Fibroblast of skin of right quadriceps (primary cell): Measurements from ENCODE around the gene BLOC1S4.
"Not testable (repeated sequence)": the region's sequence is repeated elsewhere in the genome, so short reads cannot be mapped to it uniquely, and the experiment has no call there.

Source experiments
- DNase-seq: peaks from one replicate; pipeline ENCODE4 v3.0.0-alpha.2; 2013

Gene BLOC1S4

GRCh38 chr4:6746721-6747293, 30.8 kb downstream of the BLOC1S4 start:
- no peak for DNase-seq

- DNase-seq = no peak
Measured at GRCh38 chr4:6747294-6748051, 31.5 kb downstream of the BLOC1S4 start.

- DNase-seq = no peak
Measured at GRCh38 chr4:6748286-6748685, 32.3 kb downstream of the BLOC1S4 start.

- DNase-seq = no peak
Measured at GRCh38 chr4:6749340-6750171, 33.6 kb downstream of the BLOC1S4 start.

- no peak for DNase-seq
Measured at GRCh38 chr4:6750286-6751221, 34.6 kb downstream of the BLOC1S4 start.

GRCh38 chr4:6751611-6752485, 35.9 kb downstream of the BLOC1S4 start:
- no peak for DNase-seq

- DNase-seq = no peak
Measured at GRCh38 chr4:6752486-6752829, 36.5 kb downstream of the BLOC1S4 start.

- DNase-seq = no peak
Measured at GRCh38 chr4:6753103-6753560, 37.2 kb downstream of the BLOC1S4 start.

GRCh38 chr4:6753891-6754290, 37.9 kb downstream of the BLOC1S4 start:
- no peak for DNase-seq

- DNase-seq = no peak
Measured at GRCh38 chr4:6754481-6755087, 38.6 kb downstream of the BLOC1S4 start.

GRCh38 chr4:6755088-6755753, 39.2 kb downstream of the BLOC1S4 start:
- no peak for DNase-seq

- DNase-seq = not testable (repeated sequence)
Measured at GRCh38 chr4:6756345-6756744, 40.4 kb downstream of the BLOC1S4 start.

- DNase-seq = no peak
Measured at GRCh38 chr4:6758728-6759127, 42.8 kb downstream of the BLOC1S4 start.

- DNase-seq = no peak
Measured at GRCh38 chr4:6760865-6761264, 44.9 kb downstream of the BLOC1S4 start.

- DNase-seq = no peak
Measured at GRCh38 chr4:6761649-6762615, 46.0 kb downstream of the BLOC1S4 start.

- no peak for DNase-seq
Measured at GRCh38 chr4:6763330-6763851, 47.4 kb downstream of the BLOC1S4 start.

- no peak for DNase-seq
Measured at GRCh38 chr4:6764976-6765620, 49.1 kb downstream of the BLOC1S4 start.

GRCh38 chr4:6765703-6766102, 49.7 kb downstream of the BLOC1S4 start:
- DNase-seq = no peak
